Activated CD4-positive, CD25-positive, alpha-beta regulatory T cell (primary cell): ENCODE measurements around the gene GOLGB1.
"Not testable (repeated sequence)": the region's sequence is repeated elsewhere in the genome, so short reads cannot be mapped to it uniquely, and the experiment has no call there.

Source experiments
- DNase-seq, 4 experiments: peaks; one replicate each; lab custom pipeline; 2025; lab: John Stamatoyannopoulos, UW

The GOLGB1 gene

GRCh38 chr3:121690777-121691405 is 58.6 kb downstream of the GOLGB1 start:
- no peak for DNase-seq

- DNase-seq = not testable (repeated sequence)
Observed at GRCh38 chr3:121688747-121689146, 60.8 kb downstream of the GOLGB1 start.

- no peak for DNase-seq
Observed at GRCh38 chr3:121681792-121682191, 67.7 kb downstream of the GOLGB1 start.

- no peak for DNase-seq
Observed at GRCh38 chr3:121677141-121677540, 72.4 kb downstream of the GOLGB1 start.

- no peak for DNase-seq
Observed at GRCh38 chr3:121670676-121671075, 78.9 kb downstream of the GOLGB1 start.

GRCh38 chr3:121667333-121667732 is 82.2 kb downstream of the GOLGB1 start:
- DNase-seq = no peak

- no peak for DNase-seq
Observed at GRCh38 chr3:121665488-121665887, 84.1 kb downstream of the GOLGB1 start.

- DNase-seq = no peak
Observed at GRCh38 chr3:121663171-121663847, 86.2 kb downstream of the GOLGB1 start.

- no peak for DNase-seq
Observed at GRCh38 chr3:121662742-121663141, 86.8 kb downstream of the GOLGB1 start.

- DNase-seq = no peak
Observed at GRCh38 chr3:121661376-121661775, 88.2 kb downstream of the GOLGB1 start.

- DNase-seq = peak; percentile 39 to 47 (median 40)
Observed at GRCh38 chr3:121660356-121661171, 89.0 kb downstream of the GOLGB1 start, which contains the start of gene HCLS1. Gene HCLS1 (minus strand): TSS chr3:121660903. CDS start chr3:121658347, 2,556 bp downstream.

- no peak for DNase-seq
Observed at GRCh38 chr3:121659586-121659985, 90.0 kb downstream of the GOLGB1 start.

GRCh38 chr3:121658716-121659435 is 90.7 kb downstream of the GOLGB1 start:
- no peak for DNase-seq

GRCh38 chr3:121654493-121655385 is 94.8 kb downstream of the GOLGB1 start:
- DNase-seq = no peak

GRCh38 chr3:121651684-121652083 is 97.9 kb downstream of the GOLGB1 start:
- no peak for DNase-seq

- no peak for DNase-seq
Observed at GRCh38 chr3:121649645-121650044, 99.9 kb downstream of the GOLGB1 start.

GRCh38 chr3:121648219-121648958 is 101.2 kb downstream of the GOLGB1 start:
- DNase-seq = no peak

- no peak for DNase-seq
Observed at GRCh38 chr3:121645054-121645453, 104.5 kb downstream of the GOLGB1 start.

- no peak for DNase-seq
Observed at GRCh38 chr3:121642601-121643314, 106.8 kb downstream of the GOLGB1 start.

- DNase-seq = no peak
Observed at GRCh38 chr3:121641127-121641526, 108.4 kb downstream of the GOLGB1 start.
